HG02840 (cell line): Measurements from ENCODE around the gene CELA3A.
A peak's percentile ranks its signal among the peaks of the same experiment; 100 is the strongest.

Experiments used
- ATAC-seq: cut with Tn5 transposase; IDR thresholded peaks from one replicate; pipeline ENCODE4 v1.9.1; 2021; ENCODE audit warnings: mild to moderate bottlenecking, moderate library complexity, moderate number of reproducible peaks; ENCODE audit not compliant: unreplicated experiment, low FRiP score

Gene CELA3A

DNA sequence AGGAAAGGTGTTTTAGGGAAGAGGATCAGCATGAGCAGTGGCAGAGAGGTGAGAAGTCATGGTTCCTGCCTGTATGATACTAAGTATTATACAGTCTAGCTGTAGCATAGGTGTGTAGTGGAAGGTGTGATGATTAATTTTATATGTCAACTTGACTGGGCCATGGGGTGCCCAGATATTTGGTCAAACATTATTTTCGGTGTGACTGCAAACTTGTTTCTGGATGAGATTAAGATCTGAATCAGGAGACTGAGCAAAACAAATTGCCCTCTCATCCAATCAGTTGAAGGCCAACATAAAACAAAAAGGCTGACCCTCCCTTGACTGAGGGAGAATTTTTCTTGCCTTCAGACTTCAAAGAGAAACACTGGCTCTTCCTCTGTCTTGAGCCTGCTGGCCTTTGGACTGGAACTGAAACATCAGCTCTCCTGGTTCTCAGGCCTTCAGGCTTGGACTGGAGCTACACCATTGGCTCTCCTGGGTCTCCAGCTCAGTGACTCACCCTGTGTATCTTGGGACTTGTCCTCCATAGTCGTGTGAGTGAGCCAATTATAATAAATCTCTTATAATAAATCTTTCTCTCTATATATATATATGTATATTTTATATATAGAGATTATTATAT is 44.3 kb downstream of the CELA3A start:
- ATAC-seq = no peak

DNA sequence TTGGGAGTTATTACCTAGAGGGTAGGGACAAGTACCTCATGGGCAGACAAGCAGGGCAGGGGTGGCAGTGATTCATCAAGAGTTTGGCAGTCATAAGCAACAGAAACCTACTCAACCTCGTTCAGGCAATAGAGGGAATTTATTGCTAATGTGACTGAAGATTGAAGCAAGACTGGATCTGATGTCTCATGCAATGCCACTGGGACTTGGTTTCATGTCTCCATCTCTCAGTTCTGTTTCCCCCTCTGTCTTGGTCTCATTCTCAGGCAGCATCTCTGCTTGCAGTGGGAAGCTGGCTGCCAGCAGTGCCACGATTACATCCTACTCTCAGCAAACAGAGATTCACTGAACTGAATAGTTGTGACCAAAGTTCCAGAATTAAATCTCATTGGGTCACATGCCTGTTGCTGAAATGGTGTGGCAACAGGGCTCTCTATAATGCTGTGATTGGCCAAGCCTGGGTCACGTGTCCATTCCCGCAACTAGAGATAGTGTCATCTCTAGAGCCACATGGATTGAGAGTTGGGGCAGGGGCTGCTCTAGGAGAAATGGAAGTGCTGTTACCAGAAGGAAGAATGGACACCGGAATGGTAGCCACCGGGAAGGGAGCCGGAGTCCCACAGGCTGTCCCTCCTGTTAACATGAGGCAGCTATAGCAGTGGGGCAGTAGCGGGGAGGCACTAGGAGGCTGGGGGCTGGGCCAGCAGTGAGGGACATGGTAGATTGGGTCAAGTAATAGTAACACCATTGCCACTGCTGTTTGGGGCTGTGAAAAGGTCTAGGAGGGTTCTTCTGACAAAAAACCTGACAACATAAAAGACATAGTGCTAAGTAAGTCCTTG is 47.1 kb downstream of the CELA3A start:
- ATAC-seq = no peak

DNA sequence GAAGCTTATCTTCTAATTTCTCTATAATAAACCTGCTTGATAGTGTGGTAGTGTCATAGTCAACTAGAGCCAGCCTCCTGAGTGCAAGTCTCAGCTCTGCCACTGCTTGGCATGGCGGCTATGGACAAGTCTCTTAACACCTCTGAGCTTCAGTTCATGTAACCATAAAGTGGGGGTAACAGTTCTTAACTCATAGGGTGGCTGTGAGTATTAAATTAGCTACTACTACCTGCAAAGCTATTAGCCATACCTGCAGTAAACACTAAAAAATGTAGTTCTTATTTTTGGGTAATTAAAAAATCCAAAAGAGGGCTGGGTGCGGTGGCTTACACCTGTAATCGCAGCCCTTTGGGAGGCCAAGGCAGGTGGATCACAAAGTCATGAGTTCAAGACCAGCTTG is 48.9 kb downstream of the CELA3A start:
- ATAC-seq = no peak

DNA sequence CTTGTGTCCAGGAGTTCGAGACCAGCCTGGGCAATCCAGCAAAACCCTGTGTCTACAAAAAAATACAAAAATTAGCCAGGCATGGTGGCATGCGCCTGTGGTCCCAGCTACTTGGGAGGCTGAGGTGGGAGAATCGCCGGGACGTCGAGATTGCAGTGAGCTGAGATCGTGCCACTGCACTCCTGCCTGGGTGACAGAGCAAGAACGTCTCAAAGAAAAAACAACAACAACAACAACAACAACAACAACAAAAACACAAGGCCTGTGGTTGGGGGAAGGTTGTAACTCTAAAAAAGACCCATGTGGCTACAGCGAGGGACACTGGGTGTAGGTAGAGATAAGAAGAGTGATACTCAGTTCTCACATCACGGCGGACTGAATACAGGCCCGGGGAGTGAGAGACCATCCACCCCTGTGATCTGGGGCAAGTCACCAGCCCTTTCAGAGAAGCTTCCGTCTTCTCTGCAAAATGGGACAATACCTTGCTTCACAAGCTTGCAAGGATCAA is 50.2 kb downstream of the CELA3A start:
- no peak for ATAC-seq

DNA sequence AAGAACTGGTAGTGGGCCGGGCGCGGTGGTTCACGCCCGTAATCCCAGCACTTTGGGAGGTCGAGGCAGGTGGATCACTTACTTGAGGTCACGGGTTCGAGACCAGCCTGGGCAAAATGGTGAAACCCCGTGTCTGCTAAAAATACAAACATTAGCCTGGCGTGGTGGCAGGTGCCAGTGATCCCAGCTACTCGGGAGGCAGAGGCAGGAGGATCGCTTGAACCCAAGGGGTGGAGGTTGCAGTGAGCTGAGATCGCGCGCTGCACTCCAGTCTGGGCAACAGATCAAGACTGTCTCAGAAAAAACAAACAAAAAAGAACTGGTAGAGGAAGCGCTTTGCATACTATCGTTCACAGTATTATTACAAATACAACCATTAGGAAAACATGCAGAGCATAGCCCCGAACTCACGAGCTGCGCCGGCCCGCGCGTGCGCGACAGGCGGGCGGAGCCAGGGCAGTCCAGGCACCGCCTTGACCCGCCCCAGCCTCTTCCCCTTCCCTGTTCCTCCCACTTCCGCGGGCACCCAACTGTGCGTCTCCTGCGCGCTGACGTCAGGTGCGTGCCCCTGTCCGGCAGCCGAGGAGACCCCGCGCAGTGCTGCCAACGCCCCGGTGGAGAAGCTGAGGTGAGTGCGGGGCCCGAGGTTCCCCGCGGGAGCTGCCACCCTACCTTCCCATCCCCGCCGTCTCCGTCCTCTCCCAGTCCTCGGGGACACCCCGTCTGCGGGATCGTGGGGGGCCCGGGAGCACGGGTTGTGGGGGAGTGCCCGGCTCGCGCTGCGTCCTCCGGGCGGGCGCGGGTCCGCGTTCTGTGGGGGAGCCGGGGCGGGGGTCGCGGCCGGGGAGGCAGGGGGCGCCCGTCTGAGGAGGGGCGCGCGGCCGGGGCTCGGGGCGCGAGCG is 50.9 kb downstream of the CELA3A start, which contains the start of gene CDC42:
TSS of gene CDC42 (plus strand) at position 595 of the 902 bp plus-strand sequence. CDS start 25,770 bp downstream, outside the sequence.
- ATAC-seq = peak; percentile 75

DNA sequence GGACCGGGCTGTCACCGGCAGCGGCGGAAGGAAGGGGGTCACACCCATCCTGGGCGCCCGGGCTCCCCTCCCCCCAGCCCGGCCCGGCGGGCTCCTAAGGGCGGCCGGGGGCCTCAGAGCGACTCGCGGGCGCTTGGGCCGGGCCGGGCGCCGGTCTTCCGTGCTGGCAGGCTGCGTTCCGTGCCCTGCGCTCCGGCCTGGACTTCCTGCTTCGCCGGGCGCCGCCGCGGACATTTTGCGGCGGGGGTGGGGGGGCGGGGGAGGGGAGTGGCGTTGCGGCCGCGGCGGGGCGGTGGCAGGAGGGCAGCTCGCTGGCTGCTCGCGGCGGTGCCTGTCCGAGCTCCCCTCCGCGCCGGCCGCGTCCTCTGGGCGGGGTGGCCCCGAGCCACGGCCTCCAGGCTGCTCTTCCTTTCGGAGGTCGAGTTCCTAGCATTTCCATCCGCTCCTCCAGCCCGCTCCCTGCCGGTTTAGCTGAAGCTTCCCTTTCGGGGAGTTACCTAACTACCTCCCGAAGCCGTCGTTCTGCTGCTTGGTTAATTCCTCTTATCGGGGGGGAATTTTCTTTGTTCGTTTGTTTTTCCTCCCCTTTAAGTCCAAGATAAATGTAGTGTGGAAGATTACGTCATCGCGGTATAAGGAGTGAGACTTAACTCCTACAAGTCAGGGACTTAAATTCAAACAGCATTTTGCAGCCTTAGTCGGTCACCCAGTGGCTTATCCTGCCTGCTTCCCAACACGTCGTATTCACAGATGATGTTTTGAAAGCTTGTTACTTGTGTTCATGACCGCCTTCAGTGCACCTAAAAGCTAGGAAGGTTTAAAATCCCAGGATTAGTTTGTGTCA is 51.8 kb downstream of the CELA3A start:
- ATAC-seq = peak; percentile 34

DNA sequence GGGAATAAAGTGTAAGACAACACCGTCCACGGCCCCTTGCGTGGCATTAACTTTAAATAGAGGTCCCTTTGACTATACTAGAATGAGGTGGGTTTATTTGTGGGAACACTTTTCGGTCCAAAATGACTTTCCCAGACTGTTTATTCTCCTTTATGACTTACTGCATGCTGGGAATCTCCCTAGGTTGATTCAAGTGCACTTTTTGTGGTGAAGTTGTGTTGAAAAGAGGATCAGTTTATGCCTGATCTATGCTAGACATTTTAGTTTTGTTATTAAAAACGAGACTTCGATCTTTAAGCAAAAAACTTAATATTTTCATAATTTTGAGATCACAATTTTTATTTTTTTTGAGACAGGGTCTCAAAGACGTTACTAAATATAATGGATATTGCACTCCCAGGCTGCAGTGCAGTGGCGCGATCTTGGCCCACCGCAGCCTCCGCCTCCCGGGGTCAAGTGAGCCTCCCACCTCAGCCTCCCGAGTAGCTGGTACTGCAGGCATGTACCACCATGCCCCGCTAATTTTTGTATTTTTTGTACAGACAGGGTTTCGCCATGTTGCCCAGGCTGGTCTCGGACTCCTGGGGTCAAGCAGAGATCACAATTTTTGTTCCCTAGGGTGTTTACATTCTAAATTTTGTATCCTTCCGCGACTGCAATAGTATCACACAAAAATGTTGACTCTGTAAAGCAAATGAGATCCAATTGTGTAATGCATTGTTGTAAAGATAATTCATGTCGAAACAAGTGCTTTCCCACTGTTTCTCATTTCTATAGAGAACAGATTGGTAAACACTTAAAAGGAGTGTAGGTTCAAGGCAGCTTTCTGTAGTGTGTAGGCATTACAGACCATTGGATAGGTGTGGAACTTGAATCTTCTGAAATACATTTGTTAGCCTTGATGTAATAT is 52.7 kb downstream of the CELA3A start:
- ATAC-seq = no peak

DNA sequence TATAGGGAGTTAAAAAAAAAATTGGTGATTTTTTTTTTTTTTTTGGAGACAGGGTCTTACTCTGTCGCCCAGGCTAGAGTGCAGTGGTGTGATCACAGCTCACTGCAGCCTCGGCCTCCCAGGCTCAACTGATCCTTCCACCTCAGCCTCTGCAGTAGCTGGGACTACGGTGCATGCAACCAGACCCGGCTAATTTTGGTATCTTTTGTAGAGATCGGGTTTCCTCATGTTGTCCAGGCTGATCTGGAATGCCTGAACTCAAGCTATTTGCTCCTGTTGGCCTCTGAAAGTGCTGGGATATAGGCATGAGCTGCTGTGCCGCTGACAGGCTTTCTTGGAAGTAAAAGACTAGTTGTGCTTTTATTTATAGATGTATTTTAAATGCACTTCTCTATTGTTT is 54.0 kb downstream of the CELA3A start:
- no peak for ATAC-seq

DNA sequence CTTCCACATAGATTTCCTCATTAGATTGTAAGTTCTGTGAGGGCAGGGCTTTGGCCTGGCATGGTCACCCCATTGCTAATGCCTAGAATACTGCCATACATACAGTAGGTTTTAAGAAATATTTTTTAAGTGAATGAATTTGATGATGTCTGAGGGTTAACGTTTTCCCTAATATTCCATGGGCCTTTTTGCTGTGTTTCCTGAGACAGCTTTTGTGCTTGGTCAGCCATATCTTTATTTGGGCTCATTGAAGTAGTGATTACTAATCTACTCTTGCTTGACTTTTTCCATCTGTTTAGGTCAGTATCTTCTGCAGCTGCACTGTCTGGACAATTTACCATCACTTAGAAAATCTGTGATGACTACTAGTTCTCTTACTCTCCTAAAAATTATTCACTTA is 54.6 kb downstream of the CELA3A start:
- ATAC-seq = no peak

DNA sequence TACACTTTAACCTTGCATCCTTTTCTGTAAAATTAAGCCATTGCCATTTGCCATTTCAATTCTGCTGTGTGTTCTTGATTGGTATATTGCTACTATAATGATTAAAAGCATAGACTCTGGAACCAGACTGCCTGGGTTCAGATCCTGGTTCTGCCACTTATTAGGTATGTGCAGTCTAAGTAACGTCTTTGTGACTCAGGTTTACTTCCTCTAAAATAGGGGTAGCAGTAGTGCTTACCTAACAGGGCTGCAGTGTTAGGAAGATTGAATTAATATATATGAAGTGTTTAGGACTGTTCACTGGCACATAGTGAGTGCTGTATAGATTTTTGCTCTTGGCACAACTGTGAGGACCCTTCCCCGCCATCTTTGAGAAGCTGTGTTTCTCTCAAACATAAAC is 55.5 kb downstream of the CELA3A start:
- ATAC-seq = no peak

DNA sequence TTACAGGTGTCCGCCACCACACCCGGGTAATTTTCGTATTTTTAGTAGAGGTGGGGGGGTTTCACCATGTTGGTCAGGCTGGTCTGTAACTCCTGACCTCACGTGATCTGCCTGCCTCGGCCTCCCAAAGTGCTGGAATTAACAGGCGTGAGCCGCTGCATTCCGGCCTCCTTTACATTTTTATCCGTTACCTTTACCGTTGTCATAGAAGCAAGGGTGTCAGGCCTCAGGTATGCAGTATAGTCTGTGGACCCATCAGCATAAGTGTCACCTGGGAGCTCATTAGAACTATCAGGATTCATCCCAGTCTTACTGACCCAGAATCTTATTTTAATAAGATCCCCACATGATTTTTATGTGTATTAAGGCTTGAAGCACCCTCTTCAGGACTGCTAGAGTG is 56.4 kb downstream of the CELA3A start:
- ATAC-seq = no peak
